ENCODE data around the gene SRSF4. TPM values are rescaled to one million over a fixed set of nuclear protein-coding genes. Genes with fewer than 3 reads are reported as not detected.

Gene SRSF4
- total and polyA plus RNA-seq, 2 of the 8 experiments (the other 6 are each of a cell fraction or from before 2014, with no cell fraction given), result 34.9 to 86.5 TPM

GRCh38 chr1:29169976-29170375, 11.7 kb downstream of the SRSF4 start:
- no peak overlapping the region for H2BK5ac ChIP-seq (ENCODE audit: low read depth, low read length)
- FAIRE-seq, result no peak
- H3K4me1 ChIP-seq (replicated peaks in 1 of 4; ENCODE audit: control insufficient read depth in 3 of 4, insufficient read depth in 4 of 4, low read length in 3 of 4), result peaks cover 7 to 18% (median 16%) of the 10 kb centered on the region in 4 experiments
- H3K56ac ChIP-seq (replicated peaks; ENCODE audit: insufficient read length, low read depth, low read length), result no peak overlapping the region
- no peaks in the 10 kb centered on the region for H3K79me1 ChIP-seq (ENCODE audit: low read depth, low read length)
- H3K36me3 ChIP-seq (ENCODE audit: control insufficient read depth in 2 of 4, insufficient read depth in 4 of 4, low read length in 3 of 4), result peaks cover 0 to 16% (median 0%) of the 10 kb centered on the region in 4 experiments; a peak in 2 of 8 replicates
- DNase-seq (ENCODE audit: low read depth in 1 of 2, low spot score in 2 of 2), result no peak
- H2BK20ac ChIP-seq (ENCODE audit: low read length), result no peak overlapping the region
- no peak overlapping the region for H2AFZ ChIP-seq (ENCODE audit: low read length)
- no peak overlapping the region for H3K4me2 ChIP-seq (ENCODE audit: insufficient read depth in 1 of 2, low read depth in 2 of 2, low read length in 2 of 2)
- no peak overlapping the region for H2AK5ac ChIP-seq (ENCODE audit: low read depth, low read length)
- ChIA-PET POLR2A (ENCODE audit: partially characterized antibody) (interaction anchor here (0.8 to 9.0 kb wide), 3 partner anchors 8 to 33 kb away, joined by 3 to 105 read pairs (median 3); partner anchors contain the start of gene SRSF4), CTCF (ENCODE audit: partially characterized antibody) (interaction anchor here (0.9 to 2.2 kb wide), 3 partner anchors 12 to 28 kb away, joined by 3 to 12 read pairs (median 4); no protein-coding TSS in a partner anchor)
- H3K9ac ChIP-seq (replicated peaks in 1 of 4; ENCODE audit: extremely low read depth in 1 of 4, low read depth in 3 of 4, low read length in 3 of 4), result no peak overlapping the region
- H4K91ac ChIP-seq (replicated peaks; ENCODE audit: insufficient read length, low read length), result no peak overlapping the region
- H3K4ac ChIP-seq (replicated peaks; ENCODE audit: insufficient read length, low read depth, low read length), result no peak overlapping the region
- H3K18ac ChIP-seq (ENCODE audit: extremely low read depth, low read length), result no peak overlapping the region
- no peak overlapping the region for H2BK12ac ChIP-seq (ENCODE audit: low read depth, low read length)
- H3K23ac ChIP-seq (ENCODE audit: insufficient read length), result no peak overlapping the region
- H3K79me2 ChIP-seq (ENCODE audit: control insufficient read depth in 1 of 2, insufficient read depth in 2 of 2, low read length in 2 of 2), result peaks cover 17 to 91% of the 10 kb centered on the region in 2 experiments
- H3K4me3 ChIP-seq (ENCODE audit: extremely low read depth in 1 of 4, insufficient read depth in 2 of 4, low read depth in 3 of 4, low read length in 4 of 4), result no peak overlapping the region
- 93% methylated on average over 3 of the region's 3 CpGs; no CpG with 5 or more reads in 1 of the 2 experiments for WGBS, 2 experiments (ENCODE audit: extremely low coverage in 1 of 2, insufficient coverage in 1 of 2, insufficient read length in 1 of 2, insufficient replicate concordance in 2 of 2, low coverage in 1 of 2, low lambda C conversion rate in 2 of 2, missing lambda C conversion rate in 1 of 2)
- peaks cover 11 to 15% of the 10 kb centered on the region in 2 experiments for H4K20me1 ChIP-seq (replicated peaks in 1 of 2; ENCODE audit: control insufficient read depth in 1 of 2, insufficient read depth in 2 of 2, low read length in 2 of 2)
- H2BK120ac ChIP-seq (replicated peaks; ENCODE audit: low read depth, low read length), result no peak overlapping the region
- H3K23me2 ChIP-seq (ENCODE audit: low read depth, low read length), result no peaks in the 10 kb centered on the region
- no peak overlapping the region for H4K5ac ChIP-seq (ENCODE audit: insufficient read length, low read depth, low read length)
- H3K9me3 ChIP-seq (ENCODE audit: insufficient read depth in 2 of 2, low read depth in 1 of 2, low read length in 1 of 2), result no peaks in the 10 kb centered on the region
- H2BK15ac ChIP-seq (ENCODE audit: low read length), result no peak overlapping the region
- H3K14ac ChIP-seq (ENCODE audit: insufficient read length), result no peak overlapping the region
- H4K8ac ChIP-seq (ENCODE audit: extremely low read depth, insufficient read depth, low read length), result no peak overlapping the region
- no peaks in the 10 kb centered on the region for H3K27me3 ChIP-seq (replicated peaks in 1 of 4; ENCODE audit: control insufficient read depth in 3 of 4, extremely low read depth in 1 of 4, insufficient read depth in 3 of 4, low read length in 3 of 4)
- H3K27ac ChIP-seq (ENCODE audit: low read depth, low read length), result no peak overlapping the region
- TF ChIP-seq POLR2AphosphoS5 (IDR thresholded peaks at IDR 0.05; ENCODE audit: low read depth, low read length), result no peak
- TF ChIP-seq YY1 (IDR thresholded peaks at IDR 0.05; ENCODE audit: low read depth, low read length), result no peak
- TF ChIP-seq RBBP5 (IDR thresholded peaks at IDR 0.05; ENCODE audit: borderline replicate concordance, low read depth, low read length), result no peak
- no peak for TF ChIP-seq SIRT6 (IDR thresholded peaks at IDR 0.05; ENCODE audit: low read length)
- TF ChIP-seq ASH2L (IDR thresholded peaks at IDR 0.05; ENCODE audit: low read length), result no peak
- no peak for TF ChIP-seq KDM5A (IDR thresholded peaks at IDR 0.05; ENCODE audit: low read length)

Data from H1 (cell line).